Hepatocyte (in vitro differentiated cells): Measurements from ENCODE around the gene RBP4.

ENCODE experiments used
- CTCF ChIP-seq: fragments of 200-600 bp; sonication (generic); IDR thresholded peaks from 2 replicates; pipeline ENCODE4 v1.5.1; 2016; ENCODE audit warnings: antibody characterized with exemption, mild to moderate bottlenecking; ENCODE audit not compliant: poor library complexity
- EZH2 ChIP-seq: fragments of 200-600 bp; sonication (generic); IDR thresholded peaks from 2 replicates; pipeline ENCODE4 v1.6.1; 2016; ENCODE audit warnings: antibody characterized with exemption, mild to moderate bottlenecking, borderline replicate concordance
- EZH2phosphoT487 ChIP-seq: fragments of 200-600 bp; sonication (generic); IDR thresholded peaks from one replicate; pipeline ENCODE4 v1.6.1; 2018; ENCODE audit warnings: antibody characterized with exemption, mild to moderate bottlenecking, low read depth, moderate library complexity; ENCODE audit not compliant: unreplicated experiment, severe bottlenecking

GRCh38 chr10:93550606-93551005 is 50.4 kb downstream of the RBP4 start:
- TF ChIP-seq CTCF: no peak
- no peak for TF ChIP-seq EZH2
- no peak for TF ChIP-seq EZH2phosphoT487
